Measurements from ENCODE around the gene DNAJB6. TPM values are rescaled to one million over a fixed set of nuclear protein-coding genes. Genes with fewer than 3 reads are reported as not detected.

Gene DNAJB6
- total RNA-seq, 1 donor from 2014 or later, result 172 TPM

- Histone ChIP-seq H3K9ac (no peak overlapping the region), H3K4me3 (no peak overlapping the region), H3K79me2 (ENCODE audit: low read depth) (no peaks in the 10 kb centered on the region), H2AFZ (replicated peaks) (no peak overlapping the region), H3K4me1 (no peaks in the 10 kb centered on the region), H3K27ac (no peak overlapping the region), H4K20me1 (ENCODE audit: low read depth) (no peaks in the 10 kb centered on the region), H3F3A (ENCODE audit: low read depth) (no peaks in the 10 kb centered on the region), H3K27me3 (no peaks in the 10 kb centered on the region), H3K4me2 (no peak overlapping the region), H3K9me3 (ENCODE audit: low read depth) (no peaks in the 10 kb centered on the region), H3K36me3 (no peaks in the 10 kb centered on the region)
- peaks cover 27% of the 10 kb centered on the region for H3K9me3 Mint-ChIP-seq
- TF ChIP-seq CTCF (IDR thresholded peaks at IDR 0.05) (no peak), EZH2 (IDR thresholded peaks at IDR 0.05) (no peak), EZH2phosphoT487 (IDR thresholded peaks at IDR 0.05) (no peak)
- peaks cover 20% of the 10 kb centered on the region for H3K4me1 Mint-ChIP-seq
- H3K27ac Mint-ChIP-seq, result peak overlapping the region; percentile 65
- peaks cover 14% of the 10 kb centered on the region for H3K36me3 Mint-ChIP-seq
- H3K27me3 Mint-ChIP-seq (ENCODE audit: insufficient read depth, low read depth), result peaks cover 14% of the 10 kb centered on the region
- no peak for DNase-seq (ENCODE audit: low spot score)
- peak overlapping the region; percentile 52 for H3K4me3 Mint-ChIP-seq
These were observed 103.0 kb downstream of the DNAJB6 start for GRCh38 chr7:157439761-157440160.

- peaks cover 27% of the 10 kb centered on the region for H3K9me3 Mint-ChIP-seq
These were observed 103.7 kb downstream of the DNAJB6 start for GRCh38 chr7:157440346-157441022.

GRCh38 chr7:157441023-157441399 is 104.2 kb downstream of the DNAJB6 start:
- peaks cover 14% of the 10 kb centered on the region for H3K36me3 Mint-ChIP-seq
- peak overlapping the region; percentile 66 for H3K27ac Mint-ChIP-seq
- peaks cover 19% of the 10 kb centered on the region for H3K4me1 Mint-ChIP-seq
- no peak overlapping the region for H3K9ac ChIP-seq
- no peaks in the 10 kb centered on the region for H3K79me2 ChIP-seq (ENCODE audit: low read depth)
- no peak overlapping the region for H3K4me3 ChIP-seq
- peaks cover 27% of the 10 kb centered on the region for H3K9me3 Mint-ChIP-seq
- no peaks in the 10 kb centered on the region for H3F3A ChIP-seq (ENCODE audit: low read depth)
- TF ChIP-seq CTCF (IDR thresholded peaks at IDR 0.05), result no peak
- TF ChIP-seq EZH2 (IDR thresholded peaks at IDR 0.05), result no peak
- TF ChIP-seq EZH2phosphoT487 (IDR thresholded peaks at IDR 0.05), result no peak
- H3K36me3 ChIP-seq, result no peaks in the 10 kb centered on the region
- H3K27ac ChIP-seq, result no peak overlapping the region
- peaks cover 17% of the 10 kb centered on the region for H3K27me3 Mint-ChIP-seq (ENCODE audit: insufficient read depth, low read depth)
- H3K4me3 Mint-ChIP-seq, result no peak overlapping the region
- H2AFZ ChIP-seq (replicated peaks), result no peak overlapping the region
- no peaks in the 10 kb centered on the region for H3K9me3 ChIP-seq (ENCODE audit: low read depth)
- H3K4me2 ChIP-seq, result no peak overlapping the region
- no peaks in the 10 kb centered on the region for H3K27me3 ChIP-seq
- H4K20me1 ChIP-seq (ENCODE audit: low read depth), result no peaks in the 10 kb centered on the region
- DNase-seq (ENCODE audit: low spot score), result no peak
- no peaks in the 10 kb centered on the region for H3K4me1 ChIP-seq

More at GRCh38 chr7:157440346-157441022, 103.7 kb downstream of the DNAJB6 start:
- H3K27ac Mint-ChIP-seq, result peak overlapping the region; percentile 46
- Histone ChIP-seq H2AFZ (replicated peaks) (no peak overlapping the region), H3K4me1 (no peaks in the 10 kb centered on the region), H3K4me2 (no peak overlapping the region), H4K20me1 (ENCODE audit: low read depth) (no peaks in the 10 kb centered on the region), H3K79me2 (ENCODE audit: low read depth) (no peaks in the 10 kb centered on the region), H3K27ac (no peak overlapping the region), H3K36me3 (no peaks in the 10 kb centered on the region), H3F3A (ENCODE audit: low read depth) (no peaks in the 10 kb centered on the region), H3K9me3 (ENCODE audit: low read depth) (no peaks in the 10 kb centered on the region), H3K9ac (no peak overlapping the region), H3K27me3 (no peaks in the 10 kb centered on the region), H3K4me3 (no peak overlapping the region)
- H3K27me3 Mint-ChIP-seq (ENCODE audit: insufficient read depth, low read depth), result peaks cover 16% of the 10 kb centered on the region
- H3K4me1 Mint-ChIP-seq, result peaks cover 20% of the 10 kb centered on the region
- no peak for DNase-seq (ENCODE audit: low spot score)
- no peak for TF ChIP-seq EZH2 (IDR thresholded peaks at IDR 0.05)
- TF ChIP-seq CTCF (IDR thresholded peaks at IDR 0.05), result no peak
- no peak for TF ChIP-seq EZH2phosphoT487 (IDR thresholded peaks at IDR 0.05)
- H3K4me3 Mint-ChIP-seq, result no peak overlapping the region
- peaks cover 14% of the 10 kb centered on the region for H3K36me3 Mint-ChIP-seq

Measured in neural progenitor cell (in vitro differentiated cells).